HFFc6 (cell line): Measurements from ENCODE around the gene CHSY3. TPM values are rescaled to one million over a fixed set of nuclear protein-coding genes. Genes with fewer than 3 reads are reported as not detected.

Experiments
- DNase-seq: peaks from one replicate; pipeline ENCODE4 v3.0.0-alpha.2; 2018
- H3K27ac Mint-ChIP-seq: 2 replicates; pipeline ENCODE4 v1.8.0; 2020; ENCODE audit warnings: mild to moderate bottlenecking, mixed read lengths
- H3K27me3 Mint-ChIP-seq: 2 replicates; pipeline ENCODE4 v1.8.0; 2021; ENCODE audit warnings: mild to moderate bottlenecking, moderate library complexity, mixed read lengths; ENCODE audit not compliant: insufficient read depth
- H3K36me3 Mint-ChIP-seq: 2 replicates; pipeline ENCODE4 v1.8.0; 2021; ENCODE audit warnings: low read depth, mixed read lengths
- H3K4me1 Mint-ChIP-seq: 2 replicates; pipeline ENCODE4 v1.8.0; 2020; ENCODE audit warnings: low read depth, mixed read lengths
- H3K4me3 Mint-ChIP-seq: 2 replicates; pipeline ENCODE4 v1.8.0; 2020; ENCODE audit warnings: mild to moderate bottlenecking, moderate library complexity, mixed read lengths
- H3K9me3 Mint-ChIP-seq: 2 replicates; pipeline ENCODE4 v1.8.0; 2020; ENCODE audit warnings: mild to moderate bottlenecking, mixed read lengths
- total RNA-seq, 6 experiments: library from RNA; stranded (reverse); fragmentation: NEBNext Ultra II Directional; extraction: Animal tissue kit (Norgen Biotek cat#: 25700); gene quantifications; 2 replicates in 1 of 6; 3 replicates in 5 of 6; pipeline ENCODE4 v1.2.3, GENCODE V29; 2021
- TF ChIP-seq, protein P1 (sequence below): fragments of 200-600 bp; sonication (generic); IDR thresholded peaks from 2 replicates; pipeline ENCODE4 v1.5.0; 2021; ENCODE audit warnings: antibody characterized with exemption, mild to moderate bottlenecking

Gene CHSY3
- total RNA-seq, 6 experiments from 2014 or later, result 0.07 to 0.19 (median 0.07) TPM; not detected in 2

DNA sequence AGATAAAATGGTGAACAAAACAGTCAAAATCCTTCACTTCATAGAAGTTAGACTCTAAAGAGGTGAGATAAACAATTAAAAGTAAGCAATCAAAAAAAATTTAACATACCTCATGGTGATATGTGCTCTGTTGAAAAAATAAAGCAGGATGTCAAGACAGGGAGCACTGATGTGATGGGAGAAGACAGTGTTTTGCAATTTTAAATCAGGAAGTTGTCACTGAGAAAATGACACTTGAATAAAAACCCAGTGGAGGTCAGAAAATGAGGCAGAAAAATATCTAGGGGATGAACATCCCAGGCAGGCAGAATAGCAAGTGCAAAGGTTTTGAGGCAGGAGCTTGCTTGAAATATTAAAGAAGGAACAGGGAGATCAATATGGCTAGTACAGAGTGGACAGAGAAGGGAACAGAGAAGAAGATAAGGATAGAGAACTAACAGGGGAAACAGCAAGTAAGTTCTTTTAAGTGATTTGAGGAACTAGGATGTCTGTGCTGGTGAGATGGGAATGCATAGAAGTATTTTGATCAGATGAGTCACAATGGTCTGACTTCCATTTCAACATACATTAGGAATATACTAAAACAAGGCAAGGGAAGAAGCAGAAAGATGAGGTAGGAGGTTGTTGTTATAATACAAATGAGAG is 130.4 kb downstream of the CHSY3 start:
- Mint-ChIP-seq H3K27ac (no peak overlapping the region), H3K4me3 (no peak overlapping the region), H3K27me3 (no peaks in the 10 kb centered on the region), H3K9me3 (peaks cover 36% of the 10 kb centered on the region), H3K36me3 (no peaks in the 10 kb centered on the region), H3K4me1 (no peaks in the 10 kb centered on the region)
- DNase-seq, result no peak
- TF ChIP-seq, protein P1, sequence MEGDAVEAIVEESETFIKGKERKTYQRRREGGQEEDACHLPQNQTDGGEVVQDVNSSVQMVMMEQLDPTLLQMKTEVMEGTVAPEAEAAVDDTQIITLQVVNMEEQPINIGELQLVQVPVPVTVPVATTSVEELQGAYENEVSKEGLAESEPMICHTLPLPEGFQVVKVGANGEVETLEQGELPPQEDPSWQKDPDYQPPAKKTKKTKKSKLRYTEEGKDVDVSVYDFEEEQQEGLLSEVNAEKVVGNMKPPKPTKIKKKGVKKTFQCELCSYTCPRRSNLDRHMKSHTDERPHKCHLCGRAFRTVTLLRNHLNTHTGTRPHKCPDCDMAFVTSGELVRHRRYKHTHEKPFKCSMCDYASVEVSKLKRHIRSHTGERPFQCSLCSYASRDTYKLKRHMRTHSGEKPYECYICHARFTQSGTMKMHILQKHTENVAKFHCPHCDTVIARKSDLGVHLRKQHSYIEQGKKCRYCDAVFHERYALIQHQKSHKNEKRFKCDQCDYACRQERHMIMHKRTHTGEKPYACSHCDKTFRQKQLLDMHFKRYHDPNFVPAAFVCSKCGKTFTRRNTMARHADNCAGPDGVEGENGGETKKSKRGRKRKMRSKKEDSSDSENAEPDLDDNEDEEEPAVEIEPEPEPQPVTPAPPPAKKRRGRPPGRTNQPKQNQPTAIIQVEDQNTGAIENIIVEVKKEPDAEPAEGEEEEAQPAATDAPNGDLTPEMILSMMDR, result no peak

DNA sequence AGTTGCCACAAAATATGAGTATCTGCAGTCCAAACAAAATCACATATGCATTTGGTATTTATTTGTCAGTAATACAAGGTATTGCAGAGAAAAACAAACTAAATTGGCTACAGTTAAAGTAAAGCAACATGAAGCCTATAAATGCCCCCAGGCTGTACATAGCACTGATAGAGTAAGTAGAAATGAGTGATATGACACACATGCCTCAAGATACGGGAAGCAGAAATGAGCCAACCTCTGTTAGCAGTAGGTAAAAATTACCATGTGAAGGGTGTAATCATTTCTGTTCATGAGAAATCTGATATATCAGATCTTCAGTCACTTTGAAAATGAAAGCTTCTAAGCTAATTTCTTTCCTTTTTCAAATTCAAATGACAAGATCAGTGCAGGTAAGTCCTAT is 131.1 kb downstream of the CHSY3 start:
- Mint-ChIP-seq H3K4me1 (no peaks in the 10 kb centered on the region), H3K4me3 (no peak overlapping the region), H3K9me3 (peaks cover 36% of the 10 kb centered on the region), H3K27ac (no peak overlapping the region), H3K36me3 (no peaks in the 10 kb centered on the region), H3K27me3 (no peaks in the 10 kb centered on the region)
- TF ChIP-seq, protein P1, result no peak
- DNase-seq, result no peak

DNA sequence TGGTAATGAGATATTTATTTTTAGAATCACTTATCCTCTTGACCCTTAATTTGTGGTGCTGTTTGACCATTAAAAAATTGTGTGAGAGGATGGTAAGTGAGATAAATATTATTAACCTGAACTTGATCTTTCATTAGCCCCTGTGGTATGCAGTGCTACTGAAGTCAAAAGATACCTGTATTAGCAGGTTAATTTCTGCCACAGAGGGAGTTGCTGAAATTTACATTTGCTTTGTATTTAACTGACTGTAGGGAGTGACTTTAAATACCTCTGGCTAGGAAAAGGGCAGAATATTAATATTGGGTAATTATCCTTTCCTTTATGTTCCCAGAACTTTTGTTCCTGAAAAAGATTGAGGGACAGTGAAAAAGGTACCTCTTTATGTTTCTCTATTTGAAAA is 133.6 kb downstream of the CHSY3 start:
- DNase-seq, result no peak
- H3K9me3 Mint-ChIP-seq, result peaks cover 44% of the 10 kb centered on the region
- H3K4me3 Mint-ChIP-seq, result no peak overlapping the region
- H3K36me3 Mint-ChIP-seq, result no peaks in the 10 kb centered on the region
- TF ChIP-seq, protein P1, result no peak
- H3K4me1 Mint-ChIP-seq, result no peaks in the 10 kb centered on the region
- H3K27me3 Mint-ChIP-seq, result no peaks in the 10 kb centered on the region
- H3K27ac Mint-ChIP-seq, result no peak overlapping the region

DNA sequence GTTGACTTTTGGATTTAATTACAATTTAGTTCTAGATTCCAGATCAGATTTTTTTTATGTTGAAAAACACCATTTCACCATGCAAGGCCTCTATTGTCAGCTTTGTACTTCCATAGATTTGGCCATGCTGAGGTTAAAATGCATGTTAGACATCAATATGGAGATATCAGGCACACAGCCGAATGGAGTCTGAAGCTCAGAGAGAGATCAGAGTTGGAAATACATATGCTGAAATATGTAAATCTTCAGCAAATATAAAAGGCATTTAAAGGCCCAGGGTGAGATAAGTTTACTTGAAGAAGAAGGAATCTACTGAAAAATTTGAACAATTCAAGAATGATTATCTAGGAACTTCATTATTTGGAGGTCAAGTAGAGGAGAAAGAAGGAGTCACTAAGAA is 139.6 kb downstream of the CHSY3 start:
- Mint-ChIP-seq H3K4me3 (no peak overlapping the region), H3K4me1 (no peaks in the 10 kb centered on the region), H3K9me3 (peaks cover 45% of the 10 kb centered on the region), H3K27ac (no peak overlapping the region), H3K36me3 (no peaks in the 10 kb centered on the region), H3K27me3 (no peaks in the 10 kb centered on the region; the same call in 1 of the 2 replicates)
- no peak for DNase-seq
- TF ChIP-seq, protein P1, result no peak

DNA sequence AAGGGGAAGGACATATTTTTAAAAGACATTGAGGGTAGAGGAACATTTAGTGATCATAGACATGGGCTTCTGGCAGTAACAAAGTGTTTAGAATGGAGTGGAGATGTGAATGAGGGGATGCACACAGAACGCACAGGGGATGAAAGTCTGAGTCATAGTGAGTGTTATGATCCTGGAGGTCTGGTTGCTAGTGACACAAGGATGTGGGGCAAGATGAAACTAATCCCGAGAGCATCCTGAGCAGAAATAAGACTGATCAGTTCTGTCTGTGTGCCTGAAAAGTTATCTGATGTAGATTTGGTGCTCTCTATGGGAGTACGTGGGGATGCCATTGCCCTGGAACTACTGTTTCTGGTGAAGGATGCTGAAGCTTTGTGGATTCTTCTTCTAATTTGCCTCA is 141.1 kb downstream of the CHSY3 start:
- TF ChIP-seq, protein P1, result no peak
- Mint-ChIP-seq H3K4me1 (no peaks in the 10 kb centered on the region), H3K27ac (no peak overlapping the region), H3K4me3 (no peak overlapping the region), H3K27me3 (no peaks in the 10 kb centered on the region; the same call in 1 of the 2 replicates), H3K9me3 (peaks cover 49% of the 10 kb centered on the region), H3K36me3 (no peaks in the 10 kb centered on the region)
- no peak for DNase-seq
